Pancreas (tissue), 10 donors: ENCODE results near the gene CCDC80. TPM values are rescaled to one million over a fixed set of nuclear protein-coding genes. Genes with fewer than 3 reads are reported as not detected.

Experiments used
- ATAC-seq, 4 donors: fragments of 200-7000 bp; cut with Tn5 transposase; one replicate each; pipeline versions ENCODE4 v1.8.0 to v1.9.1; 2020; ENCODE audit warnings: mild to moderate bottlenecking in 4 of 4, moderate library complexity in 4 of 4
- DNase-seq, 6 donors: peaks; one replicate each; pipeline ENCODE4 v3.0.0-alpha.2; 2020
- FAIRE-seq: peaks from 2 replicates; lab custom pipeline; 2012; peaks lifted over from hg19 to GRCh38; lab: Jason Lieb, UNC
- H3K27ac ChIP-seq, 4 donors: fragments of 200-600 bp; sonication (generic); 1 replicate in 3 of 4; 2 replicates in 1 of 4; pipeline versions ENCODE4 v1.5.0 to v1.8.0; 2020
- H3K27me3 ChIP-seq, 4 donors: fragments of 200-600 bp; one replicate each; pipeline ENCODE4 v1.8.0; 2021
- H3K36me3 ChIP-seq, 3 donors: fragments of 200-600 bp; sonication (generic) in 1 of 3; one replicate each; pipeline versions ENCODE4 v1.5.0 to v1.8.0; 2020 to 2021
- H3K4me1 ChIP-seq, 3 donors: fragments of 200-600 bp; one replicate each; pipeline ENCODE4 v1.8.0; 2021
- H3K4me3 ChIP-seq, 4 donors: fragments of 200-600 bp; sonication (generic) in 2 of 4; one replicate each; pipeline versions ENCODE4 v1.5.0 to v1.8.0; 2020 to 2021
- H3K9me3 ChIP-seq, 4 donors: fragments of 200-600 bp; one replicate each; pipeline ENCODE4 v1.8.0; 2021
- WGBS, 2 donors: extraction: QIAGEN DNeasy Blood & Tissue Kit; methylation state at CpG; one replicate each; pipeline ENCODE4 v1.1.7; 2013; 5-methylcytosine and 5-hydroxymethylcytosine counted together
- intact Hi-C, 3 donors: fragments of 100-400 bp; cut with DNase I; formaldehyde crosslinking; loops; one replicate each; pipeline versions ENCODE4 v1.11.1 to v1.14.2; 2022
- polyA plus RNA-seq, 2 donors: library from polyadenylated mRNA; stranded (reverse); fragments of 200-250 nt; gene quantifications; one replicate each; pipeline ENCODE4 v1.2.3, GENCODE V29; 2013
- total RNA-seq, 6 donors: library from RNA; stranded (reverse); fragmentation: NEBNext Ultra II Directional in 4 of 6; extraction: Animal tissue kit (Norgen Biotek cat#: 25700) in 4 of 6; gene quantifications; one replicate each; pipeline versions ENCODE4 v1.2.1 to v1.2.4, GENCODE V29; 2021 to 2023
- TF ChIP-seq, protein P1 (sequence below), 4 donors: fragments of 200-600 bp; sonication (generic) in 3 of 4; IDR thresholded peaks; one replicate each; pipeline versions ENCODE4 v1.5.0 to v1.8.0; 2021; ENCODE audit warnings: antibody characterized with exemption in 4 of 4
- donor health status: healthy with polysubstance abuse.
- donor health status: DM: no; HTN: no; CAD: no; lungs with moderate emphysema.
- donor health status: DM: no; HTN: no; CAD: no.
- donor health status: control.
- donor health status: control.
- donor health status: Bipolar disorder and iron deficiency.
- donor health status: DM: yes; HTN: yes; CAD: no.
- donor health status: DM: no; HTN: no; CAD: no.
- donor health status: DM: no; HTN: no; CAD: no.
- donor health status: DM: yes; HTN: yes; CAD: no.

The CCDC80 gene, protein sequence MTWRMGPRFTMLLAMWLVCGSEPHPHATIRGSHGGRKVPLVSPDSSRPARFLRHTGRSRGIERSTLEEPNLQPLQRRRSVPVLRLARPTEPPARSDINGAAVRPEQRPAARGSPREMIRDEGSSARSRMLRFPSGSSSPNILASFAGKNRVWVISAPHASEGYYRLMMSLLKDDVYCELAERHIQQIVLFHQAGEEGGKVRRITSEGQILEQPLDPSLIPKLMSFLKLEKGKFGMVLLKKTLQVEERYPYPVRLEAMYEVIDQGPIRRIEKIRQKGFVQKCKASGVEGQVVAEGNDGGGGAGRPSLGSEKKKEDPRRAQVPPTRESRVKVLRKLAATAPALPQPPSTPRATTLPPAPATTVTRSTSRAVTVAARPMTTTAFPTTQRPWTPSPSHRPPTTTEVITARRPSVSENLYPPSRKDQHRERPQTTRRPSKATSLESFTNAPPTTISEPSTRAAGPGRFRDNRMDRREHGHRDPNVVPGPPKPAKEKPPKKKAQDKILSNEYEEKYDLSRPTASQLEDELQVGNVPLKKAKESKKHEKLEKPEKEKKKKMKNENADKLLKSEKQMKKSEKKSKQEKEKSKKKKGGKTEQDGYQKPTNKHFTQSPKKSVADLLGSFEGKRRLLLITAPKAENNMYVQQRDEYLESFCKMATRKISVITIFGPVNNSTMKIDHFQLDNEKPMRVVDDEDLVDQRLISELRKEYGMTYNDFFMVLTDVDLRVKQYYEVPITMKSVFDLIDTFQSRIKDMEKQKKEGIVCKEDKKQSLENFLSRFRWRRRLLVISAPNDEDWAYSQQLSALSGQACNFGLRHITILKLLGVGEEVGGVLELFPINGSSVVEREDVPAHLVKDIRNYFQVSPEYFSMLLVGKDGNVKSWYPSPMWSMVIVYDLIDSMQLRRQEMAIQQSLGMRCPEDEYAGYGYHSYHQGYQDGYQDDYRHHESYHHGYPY
- 100 to 1,000 TPM in 1 of 6 donors, 10 to 100 TPM in 3, 1 to 10 TPM in 2; 6.1 to 100 (median 30.1) TPM for total RNA-seq
- polyA plus RNA-seq = 10 to 100 TPM in 1 of 2 donors, 1 to 10 TPM in 1; 6.9 to 12.7 TPM

DNA sequence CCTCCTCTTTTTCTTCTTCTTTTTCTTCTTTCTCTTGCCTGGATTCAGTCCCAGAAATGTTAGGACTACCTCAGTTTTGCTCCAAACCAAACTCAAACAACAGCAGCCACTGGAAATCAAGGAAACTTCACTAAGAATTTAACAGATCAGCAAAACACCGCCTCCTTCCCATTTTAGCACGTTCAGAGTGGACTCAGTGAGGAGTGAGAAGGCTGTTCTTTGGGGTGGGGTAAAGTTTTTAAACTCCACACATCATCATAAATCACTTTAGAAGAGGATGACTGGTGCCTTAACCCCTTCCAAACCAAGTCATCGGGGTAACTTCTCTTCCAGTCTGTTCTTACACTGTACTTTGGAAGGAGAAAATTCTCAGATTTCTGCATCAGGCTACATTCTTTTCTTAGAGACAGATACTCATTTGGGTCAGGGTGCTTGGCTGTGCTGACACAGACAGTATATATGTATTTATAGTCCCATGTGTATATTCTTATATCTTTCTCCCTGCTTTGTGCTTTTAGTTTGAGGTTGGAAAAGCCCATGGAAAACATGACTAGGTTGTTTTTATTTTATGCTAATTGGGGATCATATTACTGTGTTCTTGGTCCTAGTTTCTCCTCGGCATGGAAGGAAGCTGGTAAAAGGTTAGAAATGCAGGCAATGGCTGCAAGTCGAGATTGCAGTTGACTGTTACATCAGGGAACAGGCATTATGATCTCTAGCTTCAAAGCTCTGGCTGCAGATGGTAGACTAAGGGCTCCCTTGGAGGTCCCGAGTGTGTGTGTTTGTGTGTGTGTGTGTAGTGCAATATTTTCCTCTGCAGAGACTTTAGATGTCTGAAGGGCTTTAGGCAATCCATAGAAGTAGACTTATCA lies at the start of gene CCDC80:
Gene CCDC80 (minus strand): TSS at position 214 of the 872 bp plus-strand sequence. CDS start 1,238 bp downstream, outside the sequence.
- no peaks in the 10 kb centered on the region for H3K9me3 ChIP-seq
- no peaks in the 10 kb centered on the region for H3K36me3 ChIP-seq
- no peak for FAIRE-seq
- no peak for DNase-seq
- intact Hi-C loops = loop anchor here in 2 of 3 donors (10.0 kb wide), 2 partner anchors 334 to 344 kb away; partner anchors contain the start of gene CD200R1 (in 1 of the 2)
- H3K4me3 ChIP-seq = peak within 1 kb of the TSS in 3 of 4 donors; percentile 4 to 25 (median 6)
- peak within 1 kb of the TSS in 2 of 4 donors; percentile 48 to 55 for H3K27ac ChIP-seq
- peaks cover 0 to 6% (median 0%) of the 10 kb centered on the region in 3 donors for H3K4me1 ChIP-seq
- WGBS, 2 donors = 4 to 10% methylated on average over 6 of the region's 6 CpGs
- H3K27me3 ChIP-seq = no peaks in the 10 kb centered on the region
- peak; percentile 51 to 64 (median 58) for ATAC-seq
- TF ChIP-seq, protein P1, sequence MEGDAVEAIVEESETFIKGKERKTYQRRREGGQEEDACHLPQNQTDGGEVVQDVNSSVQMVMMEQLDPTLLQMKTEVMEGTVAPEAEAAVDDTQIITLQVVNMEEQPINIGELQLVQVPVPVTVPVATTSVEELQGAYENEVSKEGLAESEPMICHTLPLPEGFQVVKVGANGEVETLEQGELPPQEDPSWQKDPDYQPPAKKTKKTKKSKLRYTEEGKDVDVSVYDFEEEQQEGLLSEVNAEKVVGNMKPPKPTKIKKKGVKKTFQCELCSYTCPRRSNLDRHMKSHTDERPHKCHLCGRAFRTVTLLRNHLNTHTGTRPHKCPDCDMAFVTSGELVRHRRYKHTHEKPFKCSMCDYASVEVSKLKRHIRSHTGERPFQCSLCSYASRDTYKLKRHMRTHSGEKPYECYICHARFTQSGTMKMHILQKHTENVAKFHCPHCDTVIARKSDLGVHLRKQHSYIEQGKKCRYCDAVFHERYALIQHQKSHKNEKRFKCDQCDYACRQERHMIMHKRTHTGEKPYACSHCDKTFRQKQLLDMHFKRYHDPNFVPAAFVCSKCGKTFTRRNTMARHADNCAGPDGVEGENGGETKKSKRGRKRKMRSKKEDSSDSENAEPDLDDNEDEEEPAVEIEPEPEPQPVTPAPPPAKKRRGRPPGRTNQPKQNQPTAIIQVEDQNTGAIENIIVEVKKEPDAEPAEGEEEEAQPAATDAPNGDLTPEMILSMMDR (IDR thresholded peaks at IDR 0.05) = no peak

DNA sequence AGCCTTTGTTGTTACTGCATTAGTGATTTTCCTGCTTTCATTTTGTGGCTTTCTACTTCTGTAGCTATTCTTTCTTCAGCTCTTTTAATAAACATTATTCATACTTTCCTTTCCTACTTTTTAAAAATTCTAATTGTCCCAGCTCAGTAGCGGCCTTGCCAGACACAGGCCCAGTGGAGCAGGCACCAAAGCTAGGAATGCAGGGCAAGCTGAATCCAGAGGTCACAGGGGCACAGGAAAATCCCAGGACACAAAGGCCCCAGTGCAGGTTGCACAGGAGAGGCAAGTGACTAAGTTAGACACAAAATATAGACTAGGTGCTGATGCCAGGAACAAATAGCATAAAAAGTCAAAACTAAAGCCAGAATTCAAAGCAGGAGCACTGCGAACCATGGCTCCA lies 49.0 kb upstream of the CCDC80 start:
- 89 to 97% methylated on average over 2 of the region's 2 CpGs for WGBS, 2 donors
- no peak for FAIRE-seq

DNA sequence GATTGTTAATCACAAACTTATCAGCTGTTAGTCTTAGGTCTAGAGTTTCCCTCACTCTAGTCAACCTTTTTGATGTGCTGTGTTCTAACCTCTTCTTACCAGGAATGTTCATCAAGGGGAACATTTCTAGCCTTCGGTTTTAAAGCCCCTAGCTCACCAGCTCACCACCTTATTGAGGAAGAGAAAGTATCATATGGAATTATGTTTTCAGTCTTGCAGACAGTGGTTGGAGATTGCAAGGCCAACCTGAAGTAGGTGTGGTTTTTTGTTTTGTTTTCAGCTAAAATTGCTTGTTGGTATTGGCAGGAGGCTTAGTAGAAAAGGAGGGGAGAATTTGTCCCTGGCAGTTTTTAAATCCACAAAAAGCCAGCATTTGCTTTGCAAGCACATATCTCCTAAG lies 48.4 kb upstream of the CCDC80 start:
- Histone ChIP-seq H3K36me3 (no peaks in the 10 kb centered on the region), H3K9me3 (no peaks in the 10 kb centered on the region), H3K4me1 (no peaks in the 10 kb centered on the region), H3K4me3 (no peak overlapping the region), H3K27me3 (no peaks in the 10 kb centered on the region), H3K27ac (no peak overlapping the region)
- TF ChIP-seq, protein P1 (IDR thresholded peaks at IDR 0.05) = no peak
- ATAC-seq (no peak), FAIRE-seq (no peak), DNase-seq (no peak)
- WGBS, 2 donors = 35 to 71% methylated on average over 1 of the region's 1 CpG
- intact Hi-C loops = no loop called here

More for the DNA sequence above, 49.0 kb upstream of the CCDC80 start:
- Histone ChIP-seq H3K27me3 (no peaks in the 10 kb centered on the region), H3K27ac (no peak overlapping the region), H3K9me3 (no peaks in the 10 kb centered on the region), H3K4me3 (no peak overlapping the region), H3K36me3 (no peaks in the 10 kb centered on the region), H3K4me1 (no peaks in the 10 kb centered on the region)
- no peak for ATAC-seq
- DNase-seq = no peak
- TF ChIP-seq, protein P1 (IDR thresholded peaks at IDR 0.05) = no peak
- intact Hi-C loops = no loop called here

DNA sequence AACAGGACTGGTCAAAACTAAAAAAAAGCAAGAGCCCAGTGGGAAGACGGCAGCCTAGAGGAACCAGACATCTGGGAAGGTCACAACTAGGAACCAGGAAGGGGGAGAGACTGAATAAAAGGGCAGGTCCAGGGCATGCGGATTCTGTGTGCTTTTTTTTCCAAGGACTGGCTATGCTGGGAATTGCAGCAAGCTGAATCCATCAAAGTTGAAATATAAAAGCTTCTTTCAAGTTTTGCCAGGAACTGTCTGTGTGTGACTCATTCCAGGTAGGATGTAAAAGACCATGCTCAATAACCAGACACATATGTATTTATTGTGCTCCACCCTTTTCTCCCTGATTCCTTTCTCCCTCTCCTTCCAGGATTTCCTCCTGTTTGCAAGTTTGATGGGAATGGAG lies 47.9 kb upstream of the CCDC80 start:
- H3K9me3 ChIP-seq = no peaks in the 10 kb centered on the region
- no peaks in the 10 kb centered on the region for H3K27me3 ChIP-seq
- H3K27ac ChIP-seq = no peak overlapping the region
- 32 to 35% methylated on average over 2 of the region's 2 CpGs for WGBS, 2 donors
- H3K4me1 ChIP-seq = no peaks in the 10 kb centered on the region
- intact Hi-C loops = no loop called here
- no peak for FAIRE-seq
- ATAC-seq = peak in 1 of 4 donors; percentile 15
- TF ChIP-seq, protein P1 (IDR thresholded peaks at IDR 0.05) = no peak
- no peaks in the 10 kb centered on the region for H3K36me3 ChIP-seq
- H3K4me3 ChIP-seq = no peak overlapping the region
- DNase-seq = no peak
